Prostate gland (tissue), 2 donors: ENCODE results near the gene ACTN4. TPM values are rescaled to one million over a fixed set of nuclear protein-coding genes. Genes with fewer than 3 reads are reported as not detected.

Experiments
- DNase-seq: peaks from one replicate; pipeline ENCODE4 v3.0.0-alpha.2; 2019; ENCODE audit warnings: low spot score
- H3K27ac ChIP-seq, 2 donors: fragments of 200-600 bp; sonication (generic); 2 replicates each; pipeline ENCODE4 v1.5.1; 2017 to 2019
- H3K27me3 ChIP-seq: fragments of 200-600 bp; sonication (generic); replicated peaks from 2 replicates; pipeline ENCODE4 v1.5.1; 2019; ENCODE audit not compliant: insufficient read depth
- H3K36me3 ChIP-seq, 2 donors: fragments of 200-600 bp; sonication (generic); 1 replicate in 1 of 2; 2 replicates in 1 of 2; pipeline versions ENCODE4 v1.5.1 to v1.8.1; 2017 to 2019
- H3K4me1 ChIP-seq: fragments of 200-600 bp; sonication (generic); replicated peaks from 2 replicates; pipeline ENCODE4 v1.5.1; 2019
- H3K4me3 ChIP-seq, 2 donors: fragments of 200-600 bp; sonication (generic); 2 replicates each; pipeline ENCODE4 v1.5.1; 2017 to 2019
- H3K9me3 ChIP-seq: fragments of 200-600 bp; sonication (generic); 2 replicates; pipeline ENCODE4 v1.5.1; 2017
- POLR2A ChIP-seq: fragments of 450-650 bp; IDR thresholded peaks from one replicate; pipeline ENCODE4 v1.6.1; 2016; ENCODE audit warnings: antibody characterized with exemption, mild to moderate bottlenecking
- POLR2AphosphoS5 ChIP-seq: sonication (generic); formaldehyde crosslinking; IDR thresholded peaks from one replicate; pipeline ENCODE4 v1.6.1; 2017; ENCODE audit warnings: antibody characterized with exemption
- WGBS: methylation state at CpG from one replicate; pipeline ENCODE4 v1.1.5; 2018; 5-methylcytosine and 5-hydroxymethylcytosine counted together
- intact Hi-C: fragments of 100-400 bp; cut with DNase I; formaldehyde crosslinking; loops from one replicate; pipeline ENCODE4 v1.14.2; 2022
- total RNA-seq, 2 donors: library from RNA; depleted of rRNA; stranded (reverse); fragments of >200 nt; gene quantifications; one replicate each; pipeline ENCODE4 v1.1.0, GENCODE V29; 2016
- TF ChIP-seq, protein P1 (sequence below), 4 experiments: fragments of 200-600 bp in 2 of 4; fragments of 450-650 bp in 2 of 4; sonication (generic) in 2 of 4; IDR thresholded peaks; 1 replicate in 3 of 4; 2 replicates in 1 of 4; pipeline ENCODE4 v1.5.1; 2016 to 2019; ENCODE audit warnings: antibody characterized with exemption in 4 of 4, mild to moderate bottlenecking in 2 of 4, moderate library complexity in 2 of 4

The ACTN4 gene
- total RNA-seq, 2 donors from 2014 or later = 312 to 330 TPM

DNA sequence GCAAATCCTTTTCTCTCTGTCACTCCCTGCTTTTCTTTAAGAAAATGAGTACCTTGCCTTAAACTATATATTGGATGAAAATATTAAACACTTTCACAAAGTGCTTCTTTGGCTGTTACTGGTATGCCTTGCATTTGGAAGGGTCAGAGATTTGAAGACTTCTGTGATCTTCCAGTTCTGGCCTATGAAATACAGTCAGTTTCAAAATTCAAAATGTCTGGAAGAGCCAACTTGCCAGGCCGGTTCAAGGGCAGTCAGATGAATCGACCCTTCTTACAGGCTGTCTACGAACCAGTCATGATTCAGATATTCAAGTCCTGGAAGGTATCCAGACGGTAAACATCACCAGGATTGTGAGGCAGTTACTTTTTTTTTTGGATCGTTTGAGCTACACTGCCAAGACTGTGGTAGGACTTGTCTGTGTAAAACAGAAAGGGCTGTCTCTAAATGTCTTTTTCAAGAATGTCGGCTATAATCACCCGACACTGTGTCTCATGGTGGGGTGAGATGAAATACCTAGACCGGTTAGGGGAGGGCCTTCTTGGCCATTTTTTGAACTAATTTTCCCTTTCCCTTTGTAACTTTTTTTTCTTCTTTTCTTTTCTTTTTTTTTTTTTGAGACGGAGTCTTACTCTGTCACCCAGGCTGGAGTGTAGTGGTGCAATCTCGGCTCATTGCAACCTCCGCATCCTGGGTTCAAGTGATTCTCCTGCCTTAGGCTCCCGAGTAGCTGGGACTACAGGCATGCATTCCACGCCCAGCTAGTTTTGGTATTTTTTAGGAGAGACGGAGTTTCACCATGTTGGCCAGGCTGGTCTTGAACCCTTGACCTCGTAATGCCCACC lies 11.2 kb downstream of the ACTN4 start:
- peaks cover 27% of the 10 kb centered on the region for H3K4me1 ChIP-seq
- peak overlapping the region in 1 of 2 donors; percentile 6 for H3K4me3 ChIP-seq
- no peaks in the 10 kb centered on the region for H3K9me3 ChIP-seq
- WGBS = 24% methylated on average over 15 of the region's 15 CpGs
- no peaks in the 10 kb centered on the region for H3K36me3 ChIP-seq
- peak; percentile 91 for DNase-seq
- intact Hi-C loops = no loop called here
- peak overlapping the region; percentile 89 to 95 for H3K27ac ChIP-seq
- TF ChIP-seq POLR2A (no peak), POLR2AphosphoS5 (peak; percentile 99)
- no peaks in the 10 kb centered on the region for H3K27me3 ChIP-seq

DNA sequence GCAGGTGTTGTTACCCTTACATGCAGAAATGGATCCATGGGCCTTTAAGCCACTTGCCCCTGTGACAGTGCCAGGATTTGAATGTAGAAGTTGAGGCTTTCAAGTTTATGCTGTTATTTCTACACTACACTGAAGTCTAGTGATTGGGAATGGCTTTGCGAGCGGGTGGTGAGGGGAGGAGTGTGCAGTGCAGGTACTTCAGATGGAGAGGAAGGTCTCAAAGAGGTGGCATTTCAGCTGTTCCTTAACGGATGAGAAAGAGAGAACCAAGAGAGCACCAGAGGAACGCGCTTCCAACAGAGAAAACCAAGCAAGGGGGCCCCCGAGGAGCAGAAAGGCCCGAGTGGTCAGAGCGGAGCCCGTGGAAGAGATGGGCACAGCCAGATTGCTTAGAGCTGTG lies 13.3 kb downstream of the ACTN4 start:
- no peak for DNase-seq
- TF ChIP-seq, protein P1, sequence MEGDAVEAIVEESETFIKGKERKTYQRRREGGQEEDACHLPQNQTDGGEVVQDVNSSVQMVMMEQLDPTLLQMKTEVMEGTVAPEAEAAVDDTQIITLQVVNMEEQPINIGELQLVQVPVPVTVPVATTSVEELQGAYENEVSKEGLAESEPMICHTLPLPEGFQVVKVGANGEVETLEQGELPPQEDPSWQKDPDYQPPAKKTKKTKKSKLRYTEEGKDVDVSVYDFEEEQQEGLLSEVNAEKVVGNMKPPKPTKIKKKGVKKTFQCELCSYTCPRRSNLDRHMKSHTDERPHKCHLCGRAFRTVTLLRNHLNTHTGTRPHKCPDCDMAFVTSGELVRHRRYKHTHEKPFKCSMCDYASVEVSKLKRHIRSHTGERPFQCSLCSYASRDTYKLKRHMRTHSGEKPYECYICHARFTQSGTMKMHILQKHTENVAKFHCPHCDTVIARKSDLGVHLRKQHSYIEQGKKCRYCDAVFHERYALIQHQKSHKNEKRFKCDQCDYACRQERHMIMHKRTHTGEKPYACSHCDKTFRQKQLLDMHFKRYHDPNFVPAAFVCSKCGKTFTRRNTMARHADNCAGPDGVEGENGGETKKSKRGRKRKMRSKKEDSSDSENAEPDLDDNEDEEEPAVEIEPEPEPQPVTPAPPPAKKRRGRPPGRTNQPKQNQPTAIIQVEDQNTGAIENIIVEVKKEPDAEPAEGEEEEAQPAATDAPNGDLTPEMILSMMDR (IDR thresholded peaks at IDR 0.05) = no peak
- TF ChIP-seq POLR2A = no peak
- no peak for TF ChIP-seq POLR2AphosphoS5
- 58% methylated on average over 9 of the region's 9 CpGs for WGBS
- Histone ChIP-seq H3K27ac (peak overlapping the region; percentile 89 to 95), H3K27me3 (no peaks in the 10 kb centered on the region), H3K4me3 (no peak overlapping the region), H3K9me3 (no peaks in the 10 kb centered on the region), H3K36me3 (no peaks in the 10 kb centered on the region), H3K4me1 (peaks cover 46% of the 10 kb centered on the region)
- intact Hi-C loops = no loop called here

DNA sequence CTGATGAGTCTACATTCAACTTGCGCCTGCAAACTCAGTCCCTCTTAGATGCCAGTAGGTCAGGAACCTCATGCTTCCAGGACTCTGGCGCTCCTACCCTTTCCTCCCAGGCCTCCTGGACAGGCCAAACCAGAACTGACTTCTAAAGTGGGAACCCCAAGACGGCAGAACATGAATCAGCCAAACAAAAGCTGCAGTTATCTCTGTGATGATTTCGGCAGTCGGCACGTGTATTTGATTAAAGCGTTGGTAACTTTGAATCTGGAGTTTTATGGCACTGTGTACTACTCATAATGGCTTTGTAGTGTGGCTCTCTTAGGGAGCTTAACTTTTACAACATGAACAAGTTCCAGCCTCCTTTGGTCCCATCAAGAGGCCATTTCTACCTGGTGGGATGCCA lies 13.7 kb downstream of the ACTN4 start:
- Histone ChIP-seq H3K27me3 (no peaks in the 10 kb centered on the region), H3K36me3 (no peaks in the 10 kb centered on the region), H3K9me3 (no peaks in the 10 kb centered on the region), H3K4me1 (peaks cover 48% of the 10 kb centered on the region), H3K4me3 (no peak overlapping the region), H3K27ac (peak overlapping the region; percentile 89 to 95)
- 29% methylated on average over 7 of the region's 7 CpGs for WGBS
- DNase-seq = no peak
- intact Hi-C loops = no loop called here
- TF ChIP-seq, protein P1 (IDR thresholded peaks at IDR 0.05) = no peak
- TF ChIP-seq POLR2AphosphoS5 = no peak
- no peak for TF ChIP-seq POLR2A

DNA sequence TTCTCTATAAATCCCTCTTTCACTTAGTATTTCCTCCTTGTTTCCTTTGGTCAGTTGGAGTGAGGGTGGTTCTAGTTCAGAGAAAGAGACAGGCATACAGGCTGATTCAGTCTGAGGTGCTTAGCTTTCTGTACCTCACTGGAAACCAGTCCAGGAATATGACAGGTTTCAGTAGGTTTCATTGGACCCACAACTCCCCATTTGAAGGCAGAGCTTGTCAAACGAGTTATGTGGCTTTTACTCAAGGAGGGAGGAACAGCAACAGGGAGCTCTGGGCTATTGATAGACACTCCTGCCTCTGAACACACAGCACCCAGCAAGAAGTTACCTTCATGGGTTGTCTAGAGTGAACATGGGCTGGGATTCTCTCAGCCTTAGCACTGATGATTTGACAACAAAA lies 14.5 kb downstream of the ACTN4 start:
- H3K4me1 ChIP-seq = peaks cover 56% of the 10 kb centered on the region
- TF ChIP-seq, protein P1 (IDR thresholded peaks at IDR 0.05) = no peak
- peak; percentile 96 for TF ChIP-seq POLR2AphosphoS5
- TF ChIP-seq POLR2A = peak; percentile 65
- H3K27ac ChIP-seq = peak overlapping the region; percentile 89 to 95
- intact Hi-C loops = no loop called here
- WGBS = 24% methylated on average over 1 of the region's 1 CpG
- H3K4me3 ChIP-seq = no peak overlapping the region
- no peaks in the 10 kb centered on the region for H3K9me3 ChIP-seq
- no peaks in the 10 kb centered on the region for H3K36me3 ChIP-seq
- peak; percentile 89 for DNase-seq
- no peaks in the 10 kb centered on the region for H3K27me3 ChIP-seq

DNA sequence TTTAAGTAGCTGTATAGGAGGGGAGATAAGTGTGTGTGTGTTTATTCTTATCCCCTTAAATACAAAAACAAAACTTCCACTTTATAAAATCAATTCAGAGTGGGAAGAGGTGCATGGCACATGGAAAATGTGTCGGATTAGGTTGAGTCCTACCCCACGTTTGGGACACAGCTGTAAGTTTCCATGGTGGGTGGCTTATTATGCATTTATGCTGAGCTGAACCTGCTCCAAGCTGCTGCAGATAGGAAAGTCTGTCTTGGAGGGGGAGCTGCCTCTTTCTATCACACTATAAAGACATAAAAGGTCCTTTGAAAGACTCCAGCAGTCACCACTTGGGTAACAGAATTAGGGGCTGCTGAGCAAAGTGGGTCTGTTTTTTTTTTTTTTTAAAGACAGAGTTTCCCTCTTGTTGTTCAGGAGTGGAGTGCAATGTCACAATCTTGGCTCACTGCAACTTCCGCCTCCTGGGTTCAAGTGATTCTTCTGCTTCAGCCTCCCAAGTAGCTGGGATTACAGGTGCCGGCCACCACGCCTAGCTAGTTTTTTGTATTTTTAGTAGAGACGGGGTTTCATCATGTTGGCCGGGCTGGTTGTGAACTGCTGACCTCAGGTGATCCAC lies 15.2 kb downstream of the ACTN4 start:
- Histone ChIP-seq H3K9me3 (no peaks in the 10 kb centered on the region), H3K4me1 (peaks cover 60% of the 10 kb centered on the region), H3K4me3 (no peak overlapping the region), H3K36me3 (no peaks in the 10 kb centered on the region), H3K27me3 (no peaks in the 10 kb centered on the region), H3K27ac (peak overlapping the region; percentile 89 to 95)
- intact Hi-C loops = no loop called here
- TF ChIP-seq POLR2AphosphoS5 = no peak
- TF ChIP-seq, protein P1 (IDR thresholded peaks at IDR 0.05) = no peak
- TF ChIP-seq POLR2A = no peak
- no peak for DNase-seq
- WGBS = 76% methylated on average over 7 of the region's 7 CpGs
